ENCODE data around the gene ACP3. TPM values are rescaled to one million over a fixed set of nuclear protein-coding genes. Genes with fewer than 3 reads are reported as not detected.

Gene ACP3
- total and polyA plus RNA-seq, 2 of the 13 experiments (the other 11 are each of a cell fraction or from before 2014, with no cell fraction given), result not detected

DNA sequence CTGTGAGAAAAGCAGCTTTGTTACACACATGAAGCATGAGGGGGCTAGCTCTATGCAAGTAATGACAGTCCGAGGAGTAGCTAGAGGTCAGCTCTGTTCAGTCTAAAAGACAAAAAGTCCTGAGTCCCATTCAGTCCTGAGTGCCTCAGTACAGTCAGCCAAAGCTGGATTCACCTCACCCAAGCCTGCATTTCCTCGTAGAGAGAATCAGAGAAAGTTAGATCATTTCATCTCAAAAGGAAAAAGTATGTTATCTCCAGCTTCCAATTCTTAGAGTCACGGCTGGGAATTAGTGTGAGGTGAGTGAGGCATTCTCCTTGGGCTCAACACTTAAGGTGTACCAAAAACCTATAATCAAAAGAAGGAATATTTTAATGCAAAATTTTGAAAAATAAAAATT lies 5.9 kb upstream of the ACP3 start:
- Histone ChIP-seq H3K4me1 (ENCODE audit: insufficient read depth, low read length) (no peaks in the 10 kb centered on the region), H3K27me3 (ENCODE audit: control insufficient read depth in 1 of 2, insufficient read depth in 2 of 2, low read length in 2 of 2) (peaks cover 0 to 2% of the 10 kb centered on the region in 2 experiments; a peak in 2 of 5 replicates), H2AFZ (ENCODE audit: low read length) (no peak overlapping the region), H3K36me3 (replicated peaks in 1 of 2; ENCODE audit: control insufficient read depth in 1 of 2, insufficient read depth in 2 of 2, low read length in 2 of 2) (no peaks in the 10 kb centered on the region), H3K9me3 (ENCODE audit: low read length) (no peaks in the 10 kb centered on the region), H3K4me3 (replicated peaks in 1 of 3; ENCODE audit: insufficient read depth in 1 of 3, low read depth in 2 of 3, low read length in 3 of 3) (no peak overlapping the region), H3K27ac (ENCODE audit: extremely low read length, insufficient read depth, low read length) (no peak overlapping the region), H3K9ac (ENCODE audit: insufficient read depth, low read depth, low read length) (no peak overlapping the region), H3K4me2 (ENCODE audit: low read depth, low read length) (no peak overlapping the region), H3K79me2 (ENCODE audit: insufficient read depth, low read length) (no peaks in the 10 kb centered on the region), H4K20me1 (ENCODE audit: insufficient read depth, low read length) (no peaks in the 10 kb centered on the region)
- 13% methylated on average over 3 of the region's 3 CpGs for WGBS (ENCODE audit: low lambda C conversion rate)
- no TSS peak for BruUV-seq (replicated peaks)
- DNase-seq (ENCODE audit: low spot score), result no peak
- ATAC-seq, result no peak
- CTCF ChIA-PET (ENCODE audit: low intra/inter-chr PET ratio, low total read pairs), result no interaction called here
- in situ Hi-C loops (cut with HindIII; ENCODE audit: extremely low pct_ligation_motif_present, low pct_unique_long_range_greater_than_20kb) (no loop called here), intact Hi-C loops (cut with micrococcal nuclease; ENCODE audit: unreplicated experiment) (no loop called here)
- POLR2A ChIA-PET, result no interaction called here
- TF ChIP-seq TSC22D2 (CRISPR knock-in tag; IDR thresholded peaks at IDR 0.05; ENCODE audit: borderline replicate concordance), result no peak
- TF ChIP-seq ZNF761 (CRISPR knock-in tag; conservative IDR thresholded peaks at IDR 0.05), result no peak
- no peak for TF ChIP-seq ZSCAN25 (CRISPR knock-in tag; IDR thresholded peaks at IDR 0.05)
- TF ChIP-seq, protein P1, sequence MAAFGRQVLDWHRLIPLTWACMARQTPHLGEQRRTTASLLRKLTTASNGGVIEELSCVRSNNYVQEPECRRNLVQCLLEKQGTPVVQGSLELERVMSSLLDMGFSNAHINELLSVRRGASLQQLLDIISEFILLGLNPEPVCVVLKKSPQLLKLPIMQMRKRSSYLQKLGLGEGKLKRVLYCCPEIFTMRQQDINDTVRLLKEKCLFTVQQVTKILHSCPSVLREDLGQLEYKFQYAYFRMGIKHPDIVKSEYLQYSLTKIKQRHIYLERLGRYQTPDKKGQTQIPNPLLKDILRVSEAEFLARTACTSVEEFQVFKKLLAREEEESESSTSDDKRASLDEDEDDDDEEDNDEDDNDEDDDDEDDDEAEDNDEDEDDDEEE (CRISPR knock-in tag; IDR thresholded peaks at IDR 0.05), result no peak
- TF ChIP-seq, protein P2, sequence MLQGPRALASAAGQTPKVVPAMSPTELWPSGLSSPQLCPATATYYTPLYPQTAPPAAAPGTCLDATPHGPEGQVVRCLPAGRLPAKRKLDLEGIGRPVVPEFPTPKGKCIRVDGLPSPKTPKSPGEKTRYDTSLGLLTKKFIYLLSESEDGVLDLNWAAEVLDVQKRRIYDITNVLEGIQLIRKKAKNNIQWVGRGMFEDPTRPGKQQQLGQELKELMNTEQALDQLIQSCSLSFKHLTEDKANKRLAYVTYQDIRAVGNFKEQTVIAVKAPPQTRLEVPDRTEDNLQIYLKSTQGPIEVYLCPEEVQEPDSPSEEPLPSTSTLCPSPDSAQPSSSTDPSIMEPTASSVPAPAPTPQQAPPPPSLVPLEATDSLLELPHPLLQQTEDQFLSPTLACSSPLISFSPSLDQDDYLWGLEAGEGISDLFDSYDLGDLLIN (CRISPR knock-in tag; IDR thresholded peaks at IDR 0.05; ENCODE audit: borderline replicate concordance), result no peak
- no peak for TF ChIP-seq ZNF12 (CRISPR knock-in tag; IDR thresholded peaks at IDR 0.05)
- TF ChIP-seq, protein P3, sequence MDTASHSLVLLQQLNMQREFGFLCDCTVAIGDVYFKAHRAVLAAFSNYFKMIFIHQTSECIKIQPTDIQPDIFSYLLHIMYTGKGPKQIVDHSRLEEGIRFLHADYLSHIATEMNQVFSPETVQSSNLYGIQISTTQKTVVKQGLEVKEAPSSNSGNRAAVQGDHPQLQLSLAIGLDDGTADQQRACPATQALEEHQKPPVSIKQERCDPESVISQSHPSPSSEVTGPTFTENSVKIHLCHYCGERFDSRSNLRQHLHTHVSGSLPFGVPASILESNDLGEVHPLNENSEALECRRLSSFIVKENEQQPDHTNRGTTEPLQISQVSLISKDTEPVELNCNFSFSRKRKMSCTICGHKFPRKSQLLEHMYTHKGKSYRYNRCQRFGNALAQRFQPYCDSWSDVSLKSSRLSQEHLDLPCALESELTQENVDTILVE (CRISPR knock-in tag; IDR thresholded peaks at IDR 0.05), result no peak
- TF ChIP-seq ZZZ3 (CRISPR knock-in tag; IDR thresholded peaks at IDR 0.05; ENCODE audit: borderline replicate concordance), result no peak
- no peak for TF ChIP-seq ISL2 (CRISPR knock-in tag; IDR thresholded peaks at IDR 0.05)
- TF ChIP-seq ELF4 (CRISPR knock-in tag; IDR thresholded peaks at IDR 0.05; ENCODE audit: borderline replicate concordance), result no peak
- no peak for TF ChIP-seq ZNF547 (CRISPR knock-in tag; IDR thresholded peaks at IDR 0.05)
- TF ChIP-seq TOE1 (CRISPR knock-in tag; IDR thresholded peaks at IDR 0.05), result no peak
- TF ChIP-seq ZSCAN31 (CRISPR knock-in tag; IDR thresholded peaks at IDR 0.05; ENCODE audit: low read depth), result no peak
- no peak for TF ChIP-seq HNRNPH1 (optimal IDR thresholded peaks at IDR 0.05; ENCODE audit: low read depth, low read length)
- TF ChIP-seq, protein P4, sequence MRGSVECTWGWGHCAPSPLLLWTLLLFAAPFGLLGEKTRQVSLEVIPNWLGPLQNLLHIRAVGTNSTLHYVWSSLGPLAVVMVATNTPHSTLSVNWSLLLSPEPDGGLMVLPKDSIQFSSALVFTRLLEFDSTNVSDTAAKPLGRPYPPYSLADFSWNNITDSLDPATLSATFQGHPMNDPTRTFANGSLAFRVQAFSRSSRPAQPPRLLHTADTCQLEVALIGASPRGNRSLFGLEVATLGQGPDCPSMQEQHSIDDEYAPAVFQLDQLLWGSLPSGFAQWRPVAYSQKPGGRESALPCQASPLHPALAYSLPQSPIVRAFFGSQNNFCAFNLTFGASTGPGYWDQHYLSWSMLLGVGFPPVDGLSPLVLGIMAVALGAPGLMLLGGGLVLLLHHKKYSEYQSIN (CRISPR knock-in tag; IDR thresholded peaks at IDR 0.05; ENCODE audit: borderline replicate concordance), result no peak
- FAIRE-seq, result no peak

Data from HepG2 (cell line).